ENCODE results near the gene RBM18.

Gene RBM18

GRCh38 chr9:122232796-122233306 lies 31.8 kb downstream of the RBM18 start:
- TF ChIP-seq CTCF (IDR thresholded peaks at IDR 0.05; ENCODE audit: low read depth, low read length), result no peak
- H3K4me3 ChIP-seq (ENCODE audit: low read depth, low read length), result no peak overlapping the region
- in situ Hi-C loops (cut with HindIII; ENCODE audit: low sequenced_read_pairs), result no loop called here
- no peak for DNase-seq (ENCODE audit: low read depth, low spot score)

GRCh38 chr9:122229485-122229837 lies 35.2 kb downstream of the RBM18 start:
- no peak for TF ChIP-seq CTCF (IDR thresholded peaks at IDR 0.05; ENCODE audit: low read depth, low read length)
- in situ Hi-C loops (cut with HindIII; ENCODE audit: low sequenced_read_pairs), result no loop called here
- DNase-seq (ENCODE audit: low read depth, low spot score), result no peak
- no peak overlapping the region for H3K4me3 ChIP-seq (ENCODE audit: low read depth, low read length)

GRCh38 chr9:122228568-122229484 lies 35.8 kb downstream of the RBM18 start, which contains the start of gene LHX6:
LHX6 (minus strand) TSS chr9:122228957; CDS start chr9:122228740, 217 bp downstream.
- no peak within 1 kb of the TSS for H3K4me3 ChIP-seq (ENCODE audit: low read depth, low read length)
- peak; percentile 22 for DNase-seq (ENCODE audit: low read depth, low spot score)
- in situ Hi-C loops (cut with HindIII; ENCODE audit: low sequenced_read_pairs), result no loop called here
- no peak for TF ChIP-seq CTCF (IDR thresholded peaks at IDR 0.05; ENCODE audit: low read depth, low read length)

GRCh38 chr9:122228191-122228567 lies 36.5 kb downstream of the RBM18 start:
- in situ Hi-C loops (cut with HindIII; ENCODE audit: low sequenced_read_pairs), result no loop called here
- no peak overlapping the region for H3K4me3 ChIP-seq (ENCODE audit: low read depth, low read length)
- DNase-seq (ENCODE audit: low read depth, low spot score), result no peak
- TF ChIP-seq CTCF (IDR thresholded peaks at IDR 0.05; ENCODE audit: low read depth, low read length), result no peak

GRCh38 chr9:122227575-122227900 lies 37.1 kb downstream of the RBM18 start:
- DNase-seq (ENCODE audit: low read depth, low spot score), result no peak
- TF ChIP-seq CTCF (IDR thresholded peaks at IDR 0.05; ENCODE audit: low read depth, low read length), result no peak
- no peak overlapping the region for H3K4me3 ChIP-seq (ENCODE audit: low read depth, low read length)
- in situ Hi-C loops (cut with HindIII; ENCODE audit: low sequenced_read_pairs), result no loop called here

GRCh38 chr9:122226758-122227574 lies 37.7 kb downstream of the RBM18 start:
- no peak for DNase-seq (ENCODE audit: low read depth, low spot score)
- H3K4me3 ChIP-seq (ENCODE audit: low read depth, low read length), result no peak overlapping the region
- no peak for TF ChIP-seq CTCF (IDR thresholded peaks at IDR 0.05; ENCODE audit: low read depth, low read length)
- in situ Hi-C loops (cut with HindIII; ENCODE audit: low sequenced_read_pairs), result no loop called here
